ENCODE results near the gene MYO9B.

The MYO9B gene

GRCh38 chr19:17061205-17061604, 14.4 kb upstream of the MYO9B start:
- H3K9ac ChIP-seq (ENCODE audit: low read depth in 1 of 2, low read length in 2 of 2) = peak overlapping the region in 1 of 2 donors; percentile 5
- H3K36me3 ChIP-seq (ENCODE audit: control insufficient read depth in 2 of 2, insufficient read depth in 2 of 2, low read length in 2 of 2) = peaks cover 14 to 21% of the 10 kb centered on the region in 2 donors

GRCh38 chr19:17061691-17062090, 13.9 kb upstream of the MYO9B start:
- Histone ChIP-seq H3K36me3 (ENCODE audit: control insufficient read depth in 2 of 2, insufficient read depth in 2 of 2, low read length in 2 of 2) (peaks cover 14 to 25% of the 10 kb centered on the region in 2 donors), H3K4me3 (ENCODE audit: low read length in 2 of 2) (peak overlapping the region in 1 of 2 donors; percentile 39), H3K27ac (ENCODE audit: low read depth in 2 of 2, low read length in 2 of 2) (peak overlapping the region; percentile 71 to 92), H3K9ac (ENCODE audit: low read depth in 1 of 2, low read length in 2 of 2) (peak overlapping the region in 1 of 2 donors; percentile 5), H3K4me1 (ENCODE audit: control insufficient read depth in 2 of 2, insufficient read depth in 2 of 2, low read length in 2 of 2) (peaks cover 14 to 24% of the 10 kb centered on the region in 2 donors), H3K27me3 (ENCODE audit: control insufficient read depth in 2 of 2, insufficient read depth in 2 of 2, low read length in 2 of 2) (no peaks in the 10 kb centered on the region), H3K9me3 (ENCODE audit: control insufficient read depth in 2 of 2, low read length in 2 of 2) (no peaks in the 10 kb centered on the region)

More at GRCh38 chr19:17061205-17061604, 14.4 kb upstream of the MYO9B start:
- Histone ChIP-seq H3K27ac (ENCODE audit: low read depth in 2 of 2, low read length in 2 of 2) (peak overlapping the region; percentile 71 to 92), H3K9me3 (ENCODE audit: control insufficient read depth in 2 of 2, low read length in 2 of 2) (no peaks in the 10 kb centered on the region), H3K4me3 (ENCODE audit: low read length in 2 of 2) (peak overlapping the region in 1 of 2 donors; percentile 39), H3K27me3 (ENCODE audit: control insufficient read depth in 2 of 2, insufficient read depth in 2 of 2, low read length in 2 of 2) (no peaks in the 10 kb centered on the region), H3K4me1 (ENCODE audit: control insufficient read depth in 2 of 2, insufficient read depth in 2 of 2, low read length in 2 of 2) (peaks cover 14 to 24% of the 10 kb centered on the region in 2 donors)

GRCh38 chr19:17063428-17063827, 12.1 kb upstream of the MYO9B start:
- no peak overlapping the region for H3K9ac ChIP-seq (ENCODE audit: low read depth in 1 of 2, low read length in 2 of 2)
- no peaks in the 10 kb centered on the region for H3K27me3 ChIP-seq (ENCODE audit: control insufficient read depth in 2 of 2, insufficient read depth in 2 of 2, low read length in 2 of 2)
- no peak overlapping the region for H3K4me3 ChIP-seq (ENCODE audit: low read length in 2 of 2)
- H3K4me1 ChIP-seq (ENCODE audit: control insufficient read depth in 2 of 2, insufficient read depth in 2 of 2, low read length in 2 of 2) = peaks cover 17 to 24% of the 10 kb centered on the region in 2 donors
- peak overlapping the region in 1 of 2 donors; percentile 92 for H3K27ac ChIP-seq (ENCODE audit: low read depth in 2 of 2, low read length in 2 of 2)
- H3K36me3 ChIP-seq (ENCODE audit: control insufficient read depth in 2 of 2, insufficient read depth in 2 of 2, low read length in 2 of 2) = peaks cover 7 to 16% of the 10 kb centered on the region in 2 donors
- no peaks in the 10 kb centered on the region for H3K9me3 ChIP-seq (ENCODE audit: control insufficient read depth in 2 of 2, low read length in 2 of 2)

- H3K4me1 ChIP-seq (ENCODE audit: control insufficient read depth in 2 of 2, insufficient read depth in 2 of 2, low read length in 2 of 2) = peaks cover 3 to 13% of the 10 kb centered on the region in 2 donors
- no peak overlapping the region for H3K27ac ChIP-seq (ENCODE audit: low read depth in 2 of 2, low read length in 2 of 2)
- H3K9ac ChIP-seq (ENCODE audit: low read depth in 1 of 2, low read length in 2 of 2) = no peak overlapping the region
- H3K36me3 ChIP-seq (ENCODE audit: control insufficient read depth in 2 of 2, insufficient read depth in 2 of 2, low read length in 2 of 2) = peaks cover 12 to 36% of the 10 kb centered on the region in 2 donors
- H3K4me3 ChIP-seq (ENCODE audit: low read length in 2 of 2) = no peak overlapping the region
- H3K27me3 ChIP-seq (ENCODE audit: control insufficient read depth in 2 of 2, insufficient read depth in 2 of 2, low read length in 2 of 2) = no peaks in the 10 kb centered on the region
- H3K9me3 ChIP-seq (ENCODE audit: control insufficient read depth in 2 of 2, low read length in 2 of 2) = no peaks in the 10 kb centered on the region
Measured at GRCh38 chr19:17069193-17069592, 6.4 kb upstream of the MYO9B start.

GRCh38 chr19:17070421-17070820, 5.2 kb upstream of the MYO9B start:
- H3K4me1 ChIP-seq (ENCODE audit: control insufficient read depth in 2 of 2, insufficient read depth in 2 of 2, low read length in 2 of 2) = peaks cover 10 to 14% of the 10 kb centered on the region in 2 donors
- no peaks in the 10 kb centered on the region for H3K9me3 ChIP-seq (ENCODE audit: control insufficient read depth in 2 of 2, low read length in 2 of 2)
- no peak overlapping the region for H3K4me3 ChIP-seq (ENCODE audit: low read length in 2 of 2)
- H3K27ac ChIP-seq (ENCODE audit: low read depth in 2 of 2, low read length in 2 of 2) = no peak overlapping the region
- H3K36me3 ChIP-seq (ENCODE audit: control insufficient read depth in 2 of 2, insufficient read depth in 2 of 2, low read length in 2 of 2) = peaks cover 12 to 36% of the 10 kb centered on the region in 2 donors
- no peaks in the 10 kb centered on the region for H3K27me3 ChIP-seq (ENCODE audit: control insufficient read depth in 2 of 2, insufficient read depth in 2 of 2, low read length in 2 of 2)
- H3K9ac ChIP-seq (ENCODE audit: low read depth in 1 of 2, low read length in 2 of 2) = no peak overlapping the region

GRCh38 chr19:17070912-17071311, 4.7 kb upstream of the MYO9B start:
- Histone ChIP-seq H3K9ac (ENCODE audit: low read depth in 1 of 2, low read length in 2 of 2) (no peak overlapping the region), H3K27me3 (ENCODE audit: control insufficient read depth in 2 of 2, insufficient read depth in 2 of 2, low read length in 2 of 2) (no peaks in the 10 kb centered on the region), H3K4me1 (ENCODE audit: control insufficient read depth in 2 of 2, insufficient read depth in 2 of 2, low read length in 2 of 2) (peaks cover 10 to 14% of the 10 kb centered on the region in 2 donors), H3K36me3 (ENCODE audit: control insufficient read depth in 2 of 2, insufficient read depth in 2 of 2, low read length in 2 of 2) (peaks cover 12 to 36% of the 10 kb centered on the region in 2 donors), H3K9me3 (ENCODE audit: control insufficient read depth in 2 of 2, low read length in 2 of 2) (no peaks in the 10 kb centered on the region), H3K4me3 (ENCODE audit: low read length in 2 of 2) (no peak overlapping the region), H3K27ac (ENCODE audit: low read depth in 2 of 2, low read length in 2 of 2) (no peak overlapping the region)

GRCh38 chr19:17073869-17074633, 1.5 kb upstream of the MYO9B start:
- peak overlapping the region; percentile 89 for H3K27ac ChIP-seq (ENCODE audit: low read depth in 2 of 2, low read length in 2 of 2)
- no peaks in the 10 kb centered on the region for H3K27me3 ChIP-seq (ENCODE audit: control insufficient read depth in 2 of 2, insufficient read depth in 2 of 2, low read length in 2 of 2)
- peak overlapping the region; percentile 93 to 96 for H3K9ac ChIP-seq (ENCODE audit: low read depth in 1 of 2, low read length in 2 of 2)
- no peaks in the 10 kb centered on the region for H3K9me3 ChIP-seq (ENCODE audit: control insufficient read depth in 2 of 2, low read length in 2 of 2)
- H3K4me3 ChIP-seq (ENCODE audit: low read length in 2 of 2) = peak overlapping the region; percentile 93 to 96
- peaks cover 22 to 23% of the 10 kb centered on the region in 2 donors for H3K4me1 ChIP-seq (ENCODE audit: control insufficient read depth in 2 of 2, insufficient read depth in 2 of 2, low read length in 2 of 2)
- H3K36me3 ChIP-seq (ENCODE audit: control insufficient read depth in 2 of 2, insufficient read depth in 2 of 2, low read length in 2 of 2) = peaks cover 6 to 25% of the 10 kb centered on the region in 2 donors

- H3K27me3 ChIP-seq (ENCODE audit: control insufficient read depth in 2 of 2, insufficient read depth in 2 of 2, low read length in 2 of 2) = no peaks in the 10 kb centered on the region
- H3K36me3 ChIP-seq (ENCODE audit: control insufficient read depth in 2 of 2, insufficient read depth in 2 of 2, low read length in 2 of 2) = peaks cover 6 to 24% of the 10 kb centered on the region in 2 donors
- H3K27ac ChIP-seq (ENCODE audit: low read depth in 2 of 2, low read length in 2 of 2) = peak overlapping the region; percentile 89
- no peaks in the 10 kb centered on the region for H3K9me3 ChIP-seq (ENCODE audit: control insufficient read depth in 2 of 2, low read length in 2 of 2)
- peak overlapping the region; percentile 93 to 96 for H3K4me3 ChIP-seq (ENCODE audit: low read length in 2 of 2)
- peak overlapping the region; percentile 93 to 96 for H3K9ac ChIP-seq (ENCODE audit: low read depth in 1 of 2, low read length in 2 of 2)
- H3K4me1 ChIP-seq (ENCODE audit: control insufficient read depth in 2 of 2, insufficient read depth in 2 of 2, low read length in 2 of 2) = peaks cover 22 to 29% of the 10 kb centered on the region in 2 donors
Measured at GRCh38 chr19:17074634-17075034, 943 bp upstream of the MYO9B start.

- peak overlapping the region; percentile 85 to 97 for H3K4me3 ChIP-seq (ENCODE audit: low read length in 2 of 2)
- peak overlapping the region; percentile 89 for H3K27ac ChIP-seq (ENCODE audit: low read depth in 2 of 2, low read length in 2 of 2)
- no peaks in the 10 kb centered on the region for H3K9me3 ChIP-seq (ENCODE audit: control insufficient read depth in 2 of 2, low read length in 2 of 2)
- H3K9ac ChIP-seq (ENCODE audit: low read depth in 1 of 2, low read length in 2 of 2) = peak overlapping the region; percentile 79 to 83
- peaks cover 3 to 16% of the 10 kb centered on the region in 2 donors for H3K36me3 ChIP-seq (ENCODE audit: control insufficient read depth in 2 of 2, insufficient read depth in 2 of 2, low read length in 2 of 2)
- H3K27me3 ChIP-seq (ENCODE audit: control insufficient read depth in 2 of 2, insufficient read depth in 2 of 2, low read length in 2 of 2) = no peaks in the 10 kb centered on the region
- peaks cover 27 to 34% of the 10 kb centered on the region in 2 donors for H3K4me1 ChIP-seq (ENCODE audit: control insufficient read depth in 2 of 2, insufficient read depth in 2 of 2, low read length in 2 of 2)
Measured at GRCh38 chr19:17075864-17076542, 426 bp downstream of the MYO9B start.

- no peaks in the 10 kb centered on the region for H3K9me3 ChIP-seq (ENCODE audit: control insufficient read depth in 2 of 2, low read length in 2 of 2)
- peak overlapping the region; percentile 79 to 83 for H3K9ac ChIP-seq (ENCODE audit: low read depth in 1 of 2, low read length in 2 of 2)
- H3K27ac ChIP-seq (ENCODE audit: low read depth in 2 of 2, low read length in 2 of 2) = peak overlapping the region; percentile 89
- no peaks in the 10 kb centered on the region for H3K27me3 ChIP-seq (ENCODE audit: control insufficient read depth in 2 of 2, insufficient read depth in 2 of 2, low read length in 2 of 2)
- peaks cover 27 to 34% of the 10 kb centered on the region in 2 donors for H3K4me1 ChIP-seq (ENCODE audit: control insufficient read depth in 2 of 2, insufficient read depth in 2 of 2, low read length in 2 of 2)
- H3K36me3 ChIP-seq (ENCODE audit: control insufficient read depth in 2 of 2, insufficient read depth in 2 of 2, low read length in 2 of 2) = peaks cover 0 to 11% of the 10 kb centered on the region in 2 donors
- peak overlapping the region; percentile 85 to 97 for H3K4me3 ChIP-seq (ENCODE audit: low read length in 2 of 2)
Measured at GRCh38 chr19:17076543-17076991, 990 bp downstream of the MYO9B start.
